DMS53 treated with DMSO at 0.1 percent for 48 hours (cell line): ENCODE results near the gene SMAD3.
A peak's percentile ranks its signal among the peaks of the same experiment; 100 is the strongest.
"Not testable (repeated sequence)": the region's sequence is repeated elsewhere in the genome, so short reads cannot be mapped to it uniquely, and the experiment has no call there.

Experiments used
- DNase-seq: peaks from one replicate; lab custom pipeline; 2025; ENCODE audit not compliant: unreplicated experiment; lab: John Stamatoyannopoulos, UW

The SMAD3 gene

DNA sequence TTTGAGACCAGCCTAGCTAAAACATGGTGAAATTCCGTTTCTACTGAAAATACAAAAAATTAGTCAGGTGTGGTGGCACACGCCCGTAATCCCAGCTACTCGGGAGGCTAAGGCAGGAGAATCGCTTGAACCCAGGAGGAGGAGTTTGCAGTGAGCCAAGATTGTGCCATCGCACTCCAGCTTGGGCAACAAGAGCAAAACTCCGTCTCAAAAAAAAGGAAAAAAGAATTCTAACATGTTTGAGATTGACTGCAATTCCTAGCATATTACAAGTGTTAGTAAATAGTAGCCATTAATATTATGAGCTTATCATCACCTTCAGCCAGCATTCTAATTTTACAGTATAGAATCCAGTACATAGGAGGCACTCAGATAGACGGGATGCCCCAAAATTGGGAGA, 57.9 kb downstream of the SMAD3 start:
- DNase-seq: not testable (repeated sequence)

DNA sequence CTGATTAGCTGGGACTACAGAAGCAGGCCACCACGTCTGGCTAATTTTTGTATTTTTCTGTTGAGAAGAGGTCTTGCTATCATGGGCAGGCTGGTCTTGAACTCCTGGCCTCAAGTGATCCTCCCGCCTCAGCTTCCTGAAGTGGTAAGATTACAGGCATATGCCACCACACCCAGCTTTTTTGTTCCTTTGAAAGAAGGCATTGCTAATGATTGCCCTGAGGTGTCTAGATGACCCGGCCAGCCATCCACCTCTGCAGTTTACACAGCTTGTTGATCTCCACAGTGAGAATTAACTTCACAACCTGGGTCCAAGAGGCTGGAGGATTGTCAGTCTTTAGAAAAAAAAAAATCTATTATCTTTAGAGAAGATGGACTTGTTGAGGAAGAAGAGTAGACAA, 58.7 kb downstream of the SMAD3 start:
- no peak for DNase-seq

DNA sequence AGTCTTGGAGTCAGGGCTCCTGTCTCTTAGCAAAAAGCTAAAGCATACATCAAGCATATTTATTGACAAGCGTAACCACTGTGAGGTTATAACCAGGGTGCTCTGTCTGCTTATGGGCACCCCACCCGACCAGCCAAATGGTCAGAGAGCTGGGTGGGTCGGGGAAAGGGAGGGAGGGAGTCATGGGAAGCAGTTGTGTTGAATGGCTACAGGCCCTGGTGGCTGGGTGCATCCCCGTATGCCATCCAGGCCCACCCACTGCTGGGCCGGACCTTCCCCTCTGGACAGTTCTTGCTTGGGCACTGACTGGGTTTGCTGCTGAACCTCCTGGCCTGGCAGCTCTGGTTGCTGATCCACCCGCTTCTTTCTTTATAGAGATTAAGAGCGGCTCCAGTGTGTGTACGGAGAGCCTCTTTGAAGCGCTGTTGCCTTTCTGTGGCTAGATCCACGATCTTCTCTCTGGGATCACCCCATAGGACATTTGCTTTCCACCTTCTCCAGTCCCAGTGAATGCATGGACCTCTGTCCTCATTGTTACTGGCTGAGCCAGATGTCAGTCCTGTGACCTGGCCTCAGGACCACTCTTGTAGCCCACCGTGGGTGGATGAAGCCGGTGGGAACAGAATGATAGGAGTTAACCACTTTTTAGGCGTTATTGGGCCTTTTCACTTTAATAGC, 59.6 kb downstream of the SMAD3 start:
- DNase-seq: peak; percentile 33

DNA sequence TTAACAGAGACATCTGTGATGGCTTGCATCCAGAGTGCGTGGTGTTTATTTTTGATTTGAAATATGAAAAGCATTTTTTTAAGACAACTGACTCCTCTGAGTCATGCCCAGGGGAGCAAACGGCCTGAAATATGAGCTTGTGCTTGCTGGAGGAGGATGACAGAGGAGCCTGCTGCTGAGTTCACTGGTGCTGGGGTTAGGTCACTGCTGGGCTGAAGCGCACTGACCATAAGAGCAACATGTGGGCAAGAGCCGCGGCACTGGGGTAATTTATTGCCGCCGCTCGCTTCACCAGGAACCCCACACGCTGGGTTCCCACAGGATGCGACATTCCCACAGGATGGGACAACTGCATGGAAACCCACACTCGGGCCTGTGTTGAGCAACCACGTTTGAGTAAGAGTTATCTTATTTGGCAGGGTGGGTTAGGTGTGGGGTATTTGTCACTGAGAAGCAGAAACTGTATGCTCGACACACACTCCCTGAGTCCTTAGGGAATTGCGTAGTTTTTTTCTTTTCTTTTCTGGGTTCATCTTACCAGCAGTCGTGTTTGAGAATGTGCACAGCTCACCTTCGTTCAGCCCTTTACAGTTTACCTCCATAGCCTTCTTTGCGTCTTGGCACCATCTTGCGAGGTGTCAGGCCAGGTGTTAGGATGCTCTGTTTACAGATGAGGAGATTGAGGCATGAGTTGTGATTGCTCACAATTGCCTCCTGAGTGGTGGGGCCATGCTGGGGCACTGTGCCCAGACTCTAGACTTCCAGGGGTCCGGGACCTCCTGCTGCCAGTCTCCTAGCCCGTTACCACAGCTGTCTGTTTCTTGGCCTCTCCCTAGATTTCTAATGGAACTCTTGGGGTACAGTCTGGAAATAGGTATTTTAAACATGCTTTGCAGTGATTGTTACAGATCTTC, 60.4 kb downstream of the SMAD3 start:
- peak; percentile 40 for DNase-seq

DNA sequence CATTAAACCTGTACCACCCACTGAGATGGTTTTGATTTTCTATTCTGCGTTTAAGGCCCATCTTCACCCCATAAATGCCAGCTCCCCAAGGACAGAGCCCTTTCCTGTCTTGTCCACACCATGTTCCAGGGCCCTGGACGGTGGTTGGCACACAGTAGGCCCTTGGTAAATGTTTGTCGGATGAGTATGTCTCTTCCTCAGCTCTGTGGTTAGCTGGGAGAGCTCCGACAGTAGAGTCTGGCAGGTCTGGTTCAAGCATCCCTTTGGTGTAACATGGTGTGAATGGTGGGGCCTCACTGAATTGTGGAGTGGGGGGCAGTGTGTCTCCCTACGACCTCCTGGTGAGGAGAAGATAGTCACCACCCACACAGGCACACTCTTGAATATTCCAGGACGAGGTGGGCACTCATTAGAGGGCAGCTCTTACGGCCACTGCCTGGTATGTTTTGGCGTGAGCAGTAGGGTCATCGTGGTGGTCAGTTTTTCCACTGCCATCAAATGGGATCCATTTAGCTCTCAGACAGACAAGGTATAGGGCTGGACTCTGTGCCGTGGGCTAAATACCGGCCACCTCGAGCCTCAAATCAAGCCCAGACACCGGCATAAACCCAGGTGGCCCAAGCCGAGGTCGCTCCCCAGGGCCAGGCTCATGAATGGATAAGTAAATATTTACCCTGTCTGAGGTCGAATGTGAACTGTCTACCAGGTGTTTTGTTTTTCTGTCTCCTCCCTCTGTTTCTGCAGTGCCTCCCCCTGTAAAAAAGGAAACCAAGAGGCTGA, 61.3 kb downstream of the SMAD3 start:
- DNase-seq: no peak

DNA sequence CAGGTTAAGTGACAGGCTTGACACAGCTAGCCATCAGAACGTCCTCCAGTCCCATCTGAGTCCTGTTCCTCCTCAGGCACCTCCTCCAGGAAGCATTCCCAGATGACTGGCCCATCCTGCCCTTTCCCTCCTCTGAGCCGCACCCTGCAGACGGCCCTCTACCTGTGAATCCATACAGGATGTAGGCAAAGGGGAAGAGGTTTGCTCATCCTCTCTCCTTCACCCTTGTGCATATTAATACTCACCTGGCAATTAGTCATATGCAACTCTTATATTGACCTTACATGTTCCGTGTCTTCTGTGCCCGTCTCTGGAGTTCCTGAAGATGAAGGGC, 61.9 kb downstream of the SMAD3 start:
- DNase-seq: peak; percentile 86

DNA sequence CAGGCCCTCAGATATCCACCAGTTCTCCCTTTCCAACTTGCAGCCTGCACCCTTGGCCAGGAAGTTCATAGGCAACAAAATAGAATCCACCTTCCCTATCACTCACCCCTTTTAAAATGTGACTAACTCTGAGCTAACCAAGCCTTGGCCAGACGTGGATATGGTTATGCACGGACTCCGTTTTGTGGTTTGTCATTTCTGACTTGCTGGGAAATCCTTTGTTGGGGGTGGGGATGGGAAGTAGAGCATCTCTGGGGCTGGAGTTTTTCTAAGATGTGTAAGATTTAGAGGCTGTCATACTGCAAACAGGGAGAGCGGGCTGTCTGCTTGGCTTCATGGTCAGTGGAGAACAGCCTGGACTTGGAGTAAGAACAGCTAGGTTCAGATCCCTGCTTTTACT, 62.6 kb downstream of the SMAD3 start:
- DNase-seq: no peak

DNA sequence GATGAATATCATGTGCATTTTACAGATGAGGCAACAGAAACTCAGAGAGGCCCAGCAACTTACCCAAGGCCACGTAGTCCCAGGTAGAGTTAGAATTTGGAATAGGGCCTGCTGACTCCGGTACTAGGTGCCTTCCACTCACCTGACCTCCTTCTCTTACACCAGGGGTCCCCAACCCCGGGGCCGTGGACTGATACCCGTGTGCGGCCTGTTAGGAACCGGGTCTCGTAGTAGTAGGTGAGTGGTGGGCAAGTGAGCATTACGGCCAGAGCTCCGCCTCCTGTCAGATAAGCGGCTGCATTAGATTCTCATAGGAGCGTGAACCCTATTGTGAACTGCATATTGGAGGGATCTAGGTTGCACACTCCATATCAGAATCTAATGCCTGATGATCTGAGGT, 64.8 kb downstream of the SMAD3 start:
- no peak for DNase-seq

DNA sequence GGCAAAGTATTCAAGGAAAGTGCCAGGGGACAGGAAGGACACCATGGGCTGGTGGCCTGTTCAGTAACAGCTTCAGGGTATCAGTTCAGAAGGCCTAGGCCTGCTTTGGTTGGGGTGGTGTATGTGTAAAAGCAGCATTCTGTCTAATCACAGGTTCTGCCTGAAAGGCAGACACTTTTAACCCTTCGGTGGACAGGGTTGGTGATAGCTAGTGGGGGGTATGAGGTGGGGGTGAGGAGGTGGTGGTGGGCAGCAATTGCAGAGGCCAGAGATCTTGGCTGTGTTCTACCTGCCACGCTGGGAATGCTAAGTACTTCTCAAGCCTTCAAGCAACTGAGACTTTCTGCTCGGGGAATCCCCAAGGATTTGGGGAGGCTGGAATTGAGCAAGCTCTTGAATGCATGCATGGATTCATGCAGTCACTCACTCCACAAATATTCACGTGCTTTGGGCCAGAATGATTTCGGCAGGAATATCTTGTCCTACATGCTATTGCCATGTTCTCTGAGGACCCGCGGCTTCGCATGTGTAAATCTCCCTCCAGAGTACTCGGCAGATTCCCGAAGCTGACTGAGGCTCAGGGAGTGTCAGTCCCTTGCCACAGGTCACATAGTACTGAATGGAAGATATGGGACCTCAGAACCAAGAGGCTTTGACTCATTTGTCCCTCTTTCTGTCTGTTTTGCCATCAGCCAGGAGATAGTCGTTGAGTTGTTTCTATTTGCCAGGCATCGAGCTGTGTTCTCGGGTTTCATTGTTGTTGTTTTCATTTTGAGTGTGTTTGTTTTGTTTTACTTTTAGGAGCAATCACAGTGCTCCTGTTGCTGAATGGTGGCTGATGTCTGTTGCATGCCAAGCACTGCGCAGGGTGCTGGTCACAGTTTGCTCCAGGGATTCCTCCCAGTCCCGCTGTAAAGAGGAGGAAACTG, 65.5 kb downstream of the SMAD3 start:
- no peak for DNase-seq

DNA sequence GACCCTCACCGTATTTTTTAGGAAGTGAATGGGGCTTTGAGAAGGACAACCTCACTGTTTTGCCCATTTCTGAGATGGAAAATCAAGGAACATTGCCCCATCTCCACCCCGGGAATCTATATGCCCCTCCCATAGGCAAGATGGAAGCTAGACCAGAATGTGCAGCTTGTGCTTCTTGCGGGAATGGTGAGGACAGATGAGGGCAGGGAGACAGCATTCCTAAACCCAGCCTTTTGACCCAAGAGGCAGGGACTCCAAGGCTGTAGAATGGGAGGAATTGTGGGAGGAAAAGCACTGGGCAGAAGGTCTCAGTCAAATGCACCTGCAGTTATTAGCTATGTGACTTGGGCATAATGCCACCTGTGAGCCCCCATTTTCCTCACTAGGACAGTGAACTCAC, 66.9 kb downstream of the SMAD3 start:
- DNase-seq: no peak

DNA sequence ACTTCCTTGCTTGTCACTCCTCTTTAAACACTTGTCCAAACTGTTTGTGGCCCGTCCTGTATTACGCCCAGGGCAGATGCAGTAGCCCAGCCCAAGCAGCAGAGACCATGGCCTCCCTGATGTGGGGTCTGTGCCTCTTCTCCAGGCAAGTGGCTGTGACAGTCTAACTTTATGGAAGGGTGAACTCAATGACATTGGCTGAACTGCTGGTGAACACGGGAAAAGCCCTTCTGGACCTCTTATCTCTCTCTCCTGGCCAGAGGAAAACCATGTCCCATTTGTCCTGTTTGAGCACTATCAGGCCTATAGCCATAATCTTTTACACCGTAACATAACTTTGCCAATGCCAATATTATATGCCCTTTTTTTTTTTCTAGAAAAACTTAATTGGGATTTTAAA, 67.6 kb downstream of the SMAD3 start:
- no peak for DNase-seq

DNA sequence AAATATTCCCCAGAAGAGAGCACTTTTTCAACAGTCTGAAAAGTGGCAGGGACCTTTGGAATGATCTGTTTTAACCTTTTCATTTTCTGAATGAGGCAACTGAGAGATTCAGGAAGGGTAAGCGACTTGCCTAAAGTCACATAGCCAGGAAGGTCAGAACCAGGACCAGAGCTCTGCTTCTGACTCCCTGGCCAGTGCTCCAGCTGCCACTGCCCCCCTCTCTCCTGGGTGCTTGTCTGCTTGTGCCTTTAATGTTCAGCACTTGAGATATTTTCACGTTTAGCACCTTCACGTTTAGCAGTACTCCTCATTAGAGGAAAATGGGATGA, 68.3 kb downstream of the SMAD3 start:
- DNase-seq: no peak

DNA sequence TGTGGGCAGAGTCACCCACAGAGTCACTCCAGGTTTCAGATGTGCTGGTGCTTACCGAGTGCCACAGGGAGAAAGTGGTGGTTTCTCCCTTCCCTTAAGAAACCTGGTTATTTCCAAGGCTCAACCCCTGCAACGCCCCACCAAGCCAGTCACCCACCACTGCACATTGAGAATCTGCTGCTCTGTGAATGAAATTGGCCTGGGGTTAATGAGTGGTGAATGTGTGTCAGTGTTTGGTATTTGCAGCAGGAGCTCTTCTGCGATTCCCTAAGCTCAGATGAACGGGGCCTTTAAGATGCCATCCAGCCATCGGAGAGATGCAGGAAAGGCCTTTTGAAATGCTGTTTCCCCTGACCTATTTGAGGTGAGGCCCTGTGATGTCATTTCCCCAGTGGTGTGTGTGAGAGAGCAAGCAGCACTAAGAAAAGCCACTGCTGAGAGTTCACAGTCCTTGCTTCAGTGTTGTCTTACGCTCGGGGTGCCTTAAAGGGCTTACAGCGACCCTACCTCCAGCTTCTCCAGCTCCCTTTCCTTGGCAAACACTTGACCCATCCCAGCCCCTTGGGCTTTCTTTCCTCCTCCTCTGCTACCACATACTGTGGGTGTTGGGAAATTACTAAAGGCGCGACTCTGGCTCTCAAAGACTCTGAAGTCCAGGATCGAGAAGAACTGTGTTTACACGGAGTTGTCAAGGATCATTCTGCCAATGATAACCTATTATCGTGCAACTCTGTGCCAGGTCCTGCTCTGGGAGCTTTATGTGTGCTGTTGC, 68.9 kb downstream of the SMAD3 start:
- no peak for DNase-seq

DNA sequence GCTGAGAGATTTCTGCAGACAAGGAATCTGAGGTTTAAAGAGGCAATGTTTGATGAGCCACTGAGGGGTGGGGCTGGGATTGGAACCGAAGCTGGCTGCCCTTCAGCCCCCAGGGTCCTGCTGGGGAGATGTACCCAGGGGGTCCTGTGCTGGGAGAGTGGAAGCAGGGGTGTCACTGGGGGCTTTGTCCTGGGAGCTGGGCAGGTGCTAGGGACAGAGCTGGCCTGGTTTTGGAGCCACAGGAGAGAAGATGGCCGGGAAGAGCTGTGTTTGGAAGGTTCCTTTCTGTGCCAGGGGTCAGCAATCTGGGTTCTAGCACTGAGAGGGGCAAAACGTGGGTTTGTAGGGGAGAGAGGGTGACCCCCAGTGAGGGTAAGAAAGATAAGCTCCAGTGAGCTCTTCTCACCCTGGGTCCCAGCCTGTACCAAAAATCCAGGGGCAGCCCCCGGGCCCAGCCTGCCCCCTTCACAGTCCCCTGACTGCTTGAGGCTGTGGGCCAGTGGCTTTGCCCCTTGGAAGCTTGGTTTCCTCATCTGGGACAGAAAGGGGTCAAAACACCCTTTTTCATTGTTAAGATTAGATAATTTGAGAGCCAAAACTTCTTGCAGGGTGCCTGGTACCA, 69.6 kb downstream of the SMAD3 start:
- DNase-seq: no peak

DNA sequence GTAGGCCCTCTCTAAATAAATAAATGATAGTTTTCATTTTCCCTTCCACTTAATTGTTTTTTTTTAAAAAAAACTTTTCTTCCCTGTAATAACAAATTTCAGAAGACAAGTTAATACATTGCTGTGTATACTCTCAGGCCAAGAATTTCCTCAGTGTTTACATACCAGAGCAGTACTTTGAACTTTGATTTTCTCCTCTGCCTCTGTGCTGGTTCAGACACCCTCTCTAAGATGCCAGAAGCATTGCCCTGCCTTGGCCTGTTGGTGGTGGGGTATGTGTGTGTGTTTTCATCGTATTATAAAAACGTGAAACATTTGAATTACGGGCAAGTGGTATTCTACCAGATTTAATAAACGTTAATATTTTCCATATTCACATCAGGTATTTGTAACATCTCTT, 70.1 kb downstream of the SMAD3 start:
- no peak for DNase-seq

DNA sequence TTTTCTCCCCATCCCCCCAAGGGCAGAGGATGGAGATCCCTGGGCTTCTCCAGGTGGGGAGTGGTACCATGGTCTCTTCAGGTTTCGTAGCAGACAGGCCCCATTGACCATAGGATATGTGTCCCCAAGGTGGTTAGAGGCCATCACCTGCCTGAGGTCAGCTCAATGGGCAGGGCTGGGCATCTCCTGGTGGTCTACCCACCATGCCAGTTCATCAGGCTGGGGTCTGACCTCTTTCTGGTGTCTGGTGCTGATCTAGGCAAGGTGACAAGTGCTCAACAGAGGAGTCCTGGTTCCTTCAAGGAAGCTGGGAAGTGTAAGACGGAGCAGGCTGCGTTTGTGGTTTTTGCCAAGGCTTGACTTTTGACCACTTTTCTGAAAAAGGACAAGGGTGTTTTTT, 71.4 kb downstream of the SMAD3 start:
- no peak for DNase-seq

DNA sequence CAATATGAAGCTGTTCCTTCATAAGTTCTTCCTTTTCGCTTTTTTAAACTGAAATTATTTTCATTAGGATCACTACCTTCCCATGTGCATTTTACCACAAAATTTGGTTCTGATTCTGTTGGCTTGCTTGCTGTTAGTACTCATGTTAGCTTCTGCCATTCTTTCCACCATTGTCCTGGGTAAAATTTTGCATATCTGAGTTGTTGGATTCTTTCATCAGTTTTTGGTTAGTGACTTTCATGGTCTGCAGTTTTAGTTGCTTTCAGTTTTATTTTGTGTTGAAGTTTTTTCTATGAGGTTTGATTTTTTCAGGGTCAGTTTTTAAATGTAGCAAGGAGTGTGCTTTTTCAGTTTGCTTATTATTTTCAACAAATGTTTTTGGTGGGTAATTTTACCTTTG, 71.9 kb downstream of the SMAD3 start:
- no peak for DNase-seq

DNA sequence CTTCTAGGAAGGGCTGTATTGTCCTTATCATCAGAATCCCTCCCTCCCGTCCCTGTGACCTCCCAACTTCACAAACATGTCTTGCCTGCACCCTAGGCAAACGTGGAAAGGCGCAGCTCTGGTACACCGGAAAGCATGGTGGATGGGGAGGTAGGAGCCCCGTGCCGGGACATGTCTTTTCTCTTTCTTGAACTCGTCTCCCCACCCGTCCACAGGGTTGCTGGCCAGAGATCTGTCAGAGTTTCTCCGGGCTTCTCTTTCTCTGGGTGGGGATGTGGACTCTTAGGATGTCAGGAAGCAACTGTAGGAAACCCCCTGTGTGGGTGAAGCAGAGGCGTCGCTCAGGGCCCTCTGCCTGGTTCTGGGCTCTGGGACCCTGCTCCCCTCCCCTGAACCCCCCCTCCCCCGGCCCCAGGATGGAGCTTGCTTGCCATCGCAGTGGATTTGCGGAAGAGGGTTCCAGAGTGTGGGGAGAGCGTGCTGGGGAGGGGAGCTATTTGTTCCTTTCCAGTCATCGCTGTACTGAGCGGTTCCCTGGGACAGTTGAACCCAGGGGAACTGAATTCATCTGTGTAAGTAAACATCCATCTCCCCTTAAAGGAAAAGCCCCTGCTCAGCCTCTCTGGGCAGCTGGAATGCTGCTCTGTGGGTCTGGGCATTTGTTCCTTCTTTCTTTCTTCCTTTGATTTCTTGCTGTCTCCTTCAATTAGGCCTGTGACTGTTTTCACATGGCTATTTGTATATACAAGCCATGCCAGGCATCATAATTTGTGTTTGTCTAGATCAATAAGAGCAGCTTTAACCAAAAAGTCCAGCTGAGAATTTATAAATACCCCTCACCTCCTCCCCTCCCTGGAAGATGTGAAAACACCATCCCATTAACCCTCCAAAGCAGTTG, 72.8 kb downstream of the SMAD3 start:
- DNase-seq: no peak
